HL-60 (cell line): ENCODE data around the gene ATP6V1F.
A peak's percentile ranks its signal among the peaks of the same experiment; 100 is the strongest.

Source experiments
- DNase-seq, 2 experiments: peaks; one replicate each; pipeline ENCODE4 v3.0.0-alpha.2; 2010 to 2020; ENCODE audit warnings: low read depth in 1 of 2, low spot score in 1 of 2
- H3K27ac ChIP-seq: fragments of 250-450 bp; sonication (Bioruptor Pico); replicated peaks from 2 replicates; pipeline ENCODE4 v1.5.1; 2020; ENCODE audit warnings: mild to moderate bottlenecking, moderate library complexity
- H3K27me3 ChIP-seq: fragments of 250-450 bp; sonication (Bioruptor Pico); 2 replicates; pipeline ENCODE4 v1.5.1; 2021; ENCODE audit warnings: mild to moderate bottlenecking, moderate library complexity; ENCODE audit not compliant: insufficient read depth, poor library complexity, severe bottlenecking
- H3K4me3 ChIP-seq: replicated peaks from 2 replicates; pipeline ENCODE4 v1.5.1; 2011; ENCODE audit warnings: mild to moderate bottlenecking, control low read depth, low read length; ENCODE audit not compliant: insufficient read depth
- GABPA ChIP-seq: IDR thresholded peaks from 2 replicates; pipeline ENCODE4 v1.6.1; 2012; ENCODE audit warnings: low read depth
- POLR2AphosphoS5 ChIP-seq: IDR thresholded peaks from 2 replicates; pipeline ENCODE4 v1.6.1; 2012; ENCODE audit warnings: low read depth
- REST ChIP-seq: IDR thresholded peaks from 2 replicates; pipeline ENCODE4 v1.6.1; 2012; ENCODE audit warnings: low read depth; ENCODE audit not compliant: insufficient replicate concordance
- SPI1 ChIP-seq: IDR thresholded peaks from 2 replicates; pipeline ENCODE4 v1.6.1; 2012; ENCODE audit warnings: low read depth, mild to moderate bottlenecking, borderline replicate concordance
- TF ChIP-seq, protein P1 (sequence below): IDR thresholded peaks from one replicate; pipeline ENCODE4 v1.5.1; 2011; ENCODE audit warnings: low read length, control low read depth, inconsistent platforms; ENCODE audit not compliant: insufficient read depth

The ATP6V1F gene

GRCh38 chr7:128829391-128830166, 33.1 kb upstream of the ATP6V1F start:
- DNase-seq, result peak in 1 of 2 experiments; percentile 19
- TF ChIP-seq GABPA (no peak), SPI1 (peak; percentile 16; the same call in 1 of the 2 replicates), POLR2AphosphoS5 (no peak)
- Histone ChIP-seq H3K4me3 (no peak overlapping the region), H3K27me3 (peaks cover 13% of the 10 kb centered on the region), H3K27ac (no peak overlapping the region)

- TF ChIP-seq SPI1, result no peak
- no peak for TF ChIP-seq POLR2AphosphoS5
- no peak for TF ChIP-seq REST
- TF ChIP-seq, protein P1, sequence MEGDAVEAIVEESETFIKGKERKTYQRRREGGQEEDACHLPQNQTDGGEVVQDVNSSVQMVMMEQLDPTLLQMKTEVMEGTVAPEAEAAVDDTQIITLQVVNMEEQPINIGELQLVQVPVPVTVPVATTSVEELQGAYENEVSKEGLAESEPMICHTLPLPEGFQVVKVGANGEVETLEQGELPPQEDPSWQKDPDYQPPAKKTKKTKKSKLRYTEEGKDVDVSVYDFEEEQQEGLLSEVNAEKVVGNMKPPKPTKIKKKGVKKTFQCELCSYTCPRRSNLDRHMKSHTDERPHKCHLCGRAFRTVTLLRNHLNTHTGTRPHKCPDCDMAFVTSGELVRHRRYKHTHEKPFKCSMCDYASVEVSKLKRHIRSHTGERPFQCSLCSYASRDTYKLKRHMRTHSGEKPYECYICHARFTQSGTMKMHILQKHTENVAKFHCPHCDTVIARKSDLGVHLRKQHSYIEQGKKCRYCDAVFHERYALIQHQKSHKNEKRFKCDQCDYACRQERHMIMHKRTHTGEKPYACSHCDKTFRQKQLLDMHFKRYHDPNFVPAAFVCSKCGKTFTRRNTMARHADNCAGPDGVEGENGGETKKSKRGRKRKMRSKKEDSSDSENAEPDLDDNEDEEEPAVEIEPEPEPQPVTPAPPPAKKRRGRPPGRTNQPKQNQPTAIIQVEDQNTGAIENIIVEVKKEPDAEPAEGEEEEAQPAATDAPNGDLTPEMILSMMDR, result no peak
- TF ChIP-seq GABPA, result no peak
- Histone ChIP-seq H3K27ac (no peak within 1 kb of the TSS), H3K27me3 (peaks cover 13% of the 10 kb centered on the region), H3K4me3 (no peak within 1 kb of the TSS)
- DNase-seq, result peak in 1 of 2 experiments; percentile 43
Observed at GRCh38 chr7:128830231-128831177, 32.2 kb upstream of the ATP6V1F start, which contains the start of gene FLNC. TSS of gene FLNC (plus strand) at chr7:128830406. CDS start at chr7:128830638, 232 bp downstream.

GRCh38 chr7:128831178-128831993, 31.3 kb upstream of the ATP6V1F start:
- Histone ChIP-seq H3K27ac (no peak overlapping the region), H3K27me3 (peaks cover 13% of the 10 kb centered on the region), H3K4me3 (no peak overlapping the region)
- DNase-seq, result peak in 1 of 2 experiments; percentile 50
- TF ChIP-seq REST (no peak), SPI1 (peak; percentile 41; the same call in 1 of the 2 replicates)

- H3K27me3 ChIP-seq, result peaks cover 13% of the 10 kb centered on the region
- no peak overlapping the region for H3K4me3 ChIP-seq
- TF ChIP-seq GABPA (no peak), SPI1 (no peak), REST (no peak), POLR2AphosphoS5 (no peak)
- TF ChIP-seq, protein P1, result no peak
- H3K27ac ChIP-seq, result no peak overlapping the region
- no peak for DNase-seq
Observed at GRCh38 chr7:128831994-128832879, 30.4 kb upstream of the ATP6V1F start.
